HCT116 (cell line): Measurements from ENCODE around the gene EXOC6B. TPM values are rescaled to one million over a fixed set of nuclear protein-coding genes. Genes with fewer than 3 reads are reported as not detected.

Experiments
- ATAC-seq: fragments of 200-7000 bp; cut with Tn5 transposase; 2 replicates; pipeline ENCODE4 v1.9.1; 2020; ENCODE audit warnings: mild to moderate bottlenecking, moderate library complexity
- BruUV-seq: library from RNA; stranded (reverse); fragments of 400-500 nt; replicated peaks from 2 replicates; lab custom pipeline; 2021; lab: Mats Ljungman, UMichigan
- CTCF ChIA-PET: fragments of 300-600 bp; sonication (Branson Sonifier 250); formaldehyde crosslinking; loops from one replicate; lab custom pipeline; 2021; ENCODE audit warnings: antibody characterized with exemption; lab: Charles Lee
- POLR2A ChIA-PET: fragments of 300-600, 350-600 bp; sonication (Branson Sonifier 250); formaldehyde crosslinking; loops from one replicate; lab custom pipeline; 2021; ENCODE audit warnings: antibody characterized with exemption; lab: Charles Lee
- RAD21 ChIA-PET, 2 experiments: fragments of 300-600 bp; sonication (Branson Sonifier 250); formaldehyde crosslinking; loops; one replicate each; lab custom pipeline; 2023; ENCODE audit warnings: low total read pairs in 2 of 2; ENCODE audit not compliant: uncharacterized antibody in 2 of 2, unreplicated experiment in 2 of 2, low non-redundant PET in 1 of 2; lab: Charles Lee
- DNase-seq: peaks from one replicate; pipeline ENCODE4 v3.0.0-alpha.2; 2010; ENCODE audit warnings: low read depth, low spot score
- H2AFZ ChIP-seq: fragments of 200-600 bp; shearing (Covaris generic), sonication (generic); 2 replicates; pipeline ENCODE4 v1.6.1; 2017; ENCODE audit warnings: low read depth, mixed run types, mixed read lengths, antibody characterized with exemption, low read length; ENCODE audit not compliant: poor library complexity, severe bottlenecking
- H3K27ac ChIP-seq: 2 replicates; pipeline ENCODE4 v1.5.1; 2012; ENCODE audit warnings: low read depth, low read length
- H3K27me3 ChIP-seq: fragments of 200-600 bp; sonication (generic); 2 replicates; pipeline ENCODE4 v1.6.1; 2016; ENCODE audit warnings: mixed run types, low read length, mixed read lengths; ENCODE audit not compliant: insufficient read depth
- H3K36me3 ChIP-seq, 2 experiments: fragments of 200-500 bp in 1 of 2; fragments of 200-600 bp in 1 of 2; sonication (Bioruptor generic) in 1 of 2; sonication (generic) in 1 of 2; 2 replicates each; pipeline versions ENCODE4 v1.5.1 to v1.6.1; 2014 to 2016; ENCODE audit warnings: low read length in 2 of 2, inconsistent platforms in 1 of 2, mixed read lengths in 1 of 2, mixed run types in 1 of 2; ENCODE audit not compliant: insufficient read depth in 2 of 2, control insufficient read depth in 1 of 2
- H3K4me1 ChIP-seq, 2 experiments: fragments of 200-600 bp in 1 of 2; sonication (generic) in 1 of 2; 2 replicates each; pipeline versions ENCODE4 v1.5.1 to v1.6.1; 2012 to 2017; ENCODE audit warnings: low read length in 2 of 2, inconsistent platforms in 1 of 2, mild to moderate bottlenecking in 1 of 2, mixed read lengths in 1 of 2, mixed run types in 1 of 2, moderate library complexity in 1 of 2; ENCODE audit not compliant: insufficient read depth in 2 of 2, control insufficient read depth in 1 of 2
- H3K4me2 ChIP-seq: fragments of 200-600 bp; sonication (generic); 2 replicates; pipeline ENCODE4 v1.6.1; 2017; ENCODE audit warnings: mixed run types, low read length, mixed read lengths
- H3K4me3 ChIP-seq, 2 experiments: fragments of 200-600 bp in 1 of 2; sonication (generic) in 1 of 2; replicated peaks in 1 of 2; 2 replicates each; pipeline ENCODE4 v1.5.1; 2011 to 2016; ENCODE audit warnings: low read length in 2 of 2, control low read depth in 1 of 2, low read depth in 1 of 2, mild to moderate bottlenecking in 1 of 2, mixed read lengths in 1 of 2, mixed run types in 1 of 2
- H3K79me2 ChIP-seq: fragments of 200-600 bp; sonication (generic); 2 replicates; pipeline ENCODE4 v1.6.1; 2017; ENCODE audit warnings: mild to moderate bottlenecking, mixed run types, low read length, moderate library complexity, mixed read lengths; ENCODE audit not compliant: insufficient read depth
- H3K9ac ChIP-seq: fragments of 200-600 bp; sonication (generic); 2 replicates; pipeline ENCODE4 v1.6.1; 2016; ENCODE audit warnings: low read length, mixed read lengths
- H3K9me2 ChIP-seq: fragments of 200-600 bp; sonication (generic), shearing (Covaris generic); 2 replicates; pipeline ENCODE4 v1.6.1; 2017; ENCODE audit warnings: mixed run types, mild to moderate bottlenecking, moderate library complexity; ENCODE audit not compliant: insufficient read depth
- H3K9me3 ChIP-seq, 2 experiments: fragments of 200-500 bp in 1 of 2; fragments of 200-600 bp in 1 of 2; sonication (Bioruptor generic) in 1 of 2; sonication (generic) in 1 of 2; 2 replicates each; pipeline ENCODE4 v1.6.1; 2014 to 2017; ENCODE audit warnings: low read length in 2 of 2, mixed read lengths in 2 of 2, inconsistent platforms in 1 of 2, low read depth in 1 of 2, mild to moderate bottlenecking in 1 of 2, mixed run types in 1 of 2, moderate library complexity in 1 of 2; ENCODE audit not compliant: control insufficient read depth in 1 of 2, insufficient read depth in 1 of 2
- H4K20me1 ChIP-seq: fragments of 200-600 bp; sonication (generic), shearing (Covaris generic); 2 replicates; pipeline ENCODE4 v1.6.1; 2017; ENCODE audit warnings: mixed run types, mild to moderate bottlenecking, moderate library complexity; ENCODE audit not compliant: insufficient read depth
- ATF3 ChIP-seq: IDR thresholded peaks from 2 replicates; pipeline ENCODE4 v1.6.1; 2012
- CBX3 ChIP-seq: IDR thresholded peaks from 2 replicates; pipeline ENCODE4 v1.6.1; 2012; ENCODE audit warnings: low read depth
- CEBPB ChIP-seq: IDR thresholded peaks from 2 replicates; pipeline ENCODE4 v1.6.1; 2012; ENCODE audit warnings: low read depth
- EGR1 ChIP-seq: IDR thresholded peaks from 2 replicates; pipeline ENCODE4 v1.6.1; 2012; ENCODE audit warnings: low read depth
- EZH2 ChIP-seq: fragments of 200-600 bp; sonication (generic); IDR thresholded peaks from 2 replicates; pipeline ENCODE4 v1.6.1; 2017; ENCODE audit warnings: antibody characterized with exemption, mixed run types
- EZH2phosphoT487 ChIP-seq: fragments of 200-600 bp; IDR thresholded peaks from 2 replicates; pipeline ENCODE4 v1.6.1; 2018; ENCODE audit warnings: antibody characterized with exemption, borderline replicate concordance
- MAX ChIP-seq: IDR thresholded peaks from 2 replicates; pipeline ENCODE4 v1.6.1; 2012
- REST ChIP-seq: IDR thresholded peaks from 2 replicates; pipeline ENCODE4 v1.6.1; 2012; ENCODE audit warnings: low read depth
- SRF ChIP-seq: IDR thresholded peaks from 2 replicates; pipeline ENCODE4 v1.6.1; 2012; ENCODE audit warnings: low read depth
- YY1 ChIP-seq: IDR thresholded peaks from 2 replicates; pipeline ENCODE4 v1.6.1; 2011; ENCODE audit warnings: low read length, low read depth, moderate library complexity, mild to moderate bottlenecking; ENCODE audit not compliant: insufficient replicate concordance; ENCODE audit errors: extremely low read depth
- ZFX ChIP-seq: fragments of 450-650 bp; IDR thresholded peaks from 2 replicates; pipeline ENCODE4 v1.6.1; 2017
- ZNF274 ChIP-seq: fragments of 200-500 bp; sonication (Bioruptor generic); IDR thresholded peaks from 2 replicates; pipeline ENCODE4 v1.6.1; 2014; ENCODE audit warnings: mild to moderate bottlenecking, low read depth, low read length, inconsistent platforms
- intact Hi-C: fragments of 100-400 bp; cut with micrococcal nuclease; formaldehyde crosslinking; loops from 2 replicates; pipeline ENCODE4 v1.10.0; 2022
- total RNA-seq: library from RNA; stranded (reverse); gene quantifications from one replicate; pipeline ENCODE4 v1.2.1, GENCODE V29; 2021; ENCODE audit not compliant: unreplicated experiment

EXOC6B gene
- total RNA-seq, 1 experiment from 2014 or later: 25.4 TPM

GRCh38 chr2:72178551-72178950 lies 647.3 kb downstream of the EXOC6B start:
- ChIA-PET POLR2A (no interaction called here), RAD21 (no interaction called here), CTCF (no interaction called here)
- TSS peak; percentile 23 for BruUV-seq
- no peak overlapping the region for H2AFZ ChIP-seq
- no peak overlapping the region for H3K4me2 ChIP-seq
- H4K20me1 ChIP-seq: no peaks in the 10 kb centered on the region
- no peaks in the 10 kb centered on the region for H3K27me3 ChIP-seq
- TF ChIP-seq EZH2phosphoT487 (no peak), MAX (no peak), YY1 (no peak), ZNF274 (no peak), CEBPB (no peak), EZH2 (no peak), REST (no peak), EGR1 (no peak), ZFX (no peak), ATF3 (no peak), CBX3 (no peak), SRF (no peak)
- peaks cover 2 to 13% of the 10 kb centered on the region in 2 experiments; a peak in 2 of 4 replicates for H3K4me1 ChIP-seq
- H3K79me2 ChIP-seq: no peaks in the 10 kb centered on the region
- H3K9ac ChIP-seq: no peak overlapping the region
- no peaks in the 10 kb centered on the region for H3K36me3 ChIP-seq
- no peak for ATAC-seq
- no peaks in the 10 kb centered on the region for H3K9me3 ChIP-seq
- no peak for DNase-seq
- intact Hi-C loops: no loop called here
- H3K27ac ChIP-seq: no peak overlapping the region
- H3K4me3 ChIP-seq: no peak overlapping the region
- no peaks in the 10 kb centered on the region for H3K9me2 ChIP-seq
